Measurements from ENCODE around the gene TAS1R3. TPM values are rescaled to one million over a fixed set of nuclear protein-coding genes. Genes with fewer than 3 reads are reported as not detected.

Gene TAS1R3
- total RNA-seq, 2 donors from 2014 or later, result 0.30 to 0.35 TPM

GRCh38 chr1:1358433-1359271 is 27.6 kb downstream of the TAS1R3 start, which contains the start of gene MXRA8:
Gene MXRA8, minus strand, starts transcription at chr1:1358555. Its CDS starts 51 bp downstream, at chr1:1358504.
- Histone ChIP-seq H3K4me1 (peaks cover 0 to 74% of the 10 kb centered on the region in 2 donors), H3K4me3 (peak within 1 kb of the TSS; percentile 42 to 55), H3K36me3 (peaks cover 8% of the 10 kb centered on the region), H3K9me3 (no peaks in the 10 kb centered on the region), H3K27me3 (peaks cover 6 to 17% of the 10 kb centered on the region in 2 donors), H3K27ac (peak within 1 kb of the TSS; percentile 77 to 88)
- peak; percentile 86 for DNase-seq (ENCODE audit: low spot score)
- TF ChIP-seq CTCF (IDR thresholded peaks at IDR 0.05), result no peak

- H3K27me3 ChIP-seq, result peaks cover 1 to 11% of the 10 kb centered on the region in 2 donors
- no peak for DNase-seq (ENCODE audit: low spot score)
- H3K27ac ChIP-seq, result peak overlapping the region; percentile 77 to 88
- peaks cover 0 to 67% of the 10 kb centered on the region in 2 donors for H3K4me1 ChIP-seq
- H3K9me3 ChIP-seq, result no peaks in the 10 kb centered on the region
- TF ChIP-seq CTCF (IDR thresholded peaks at IDR 0.05), result no peak
- H3K4me3 ChIP-seq, result peak overlapping the region in 1 of 2 donors; percentile 55
- peaks cover 4% of the 10 kb centered on the region for H3K36me3 ChIP-seq
Measured at GRCh38 chr1:1359308-1359663, 28.2 kb downstream of the TAS1R3 start.

GRCh38 chr1:1359664-1360468 is 28.8 kb downstream of the TAS1R3 start:
- Histone ChIP-seq H3K9me3 (no peaks in the 10 kb centered on the region), H3K27me3 (peaks cover 0 to 5% of the 10 kb centered on the region in 2 donors), H3K36me3 (no peaks in the 10 kb centered on the region), H3K4me1 (peaks cover 0 to 62% of the 10 kb centered on the region in 2 donors), H3K27ac (peak overlapping the region; percentile 77 to 88), H3K4me3 (peak overlapping the region in 1 of 2 donors; percentile 55)
- TF ChIP-seq CTCF (IDR thresholded peaks at IDR 0.05), result no peak
- no peak for DNase-seq (ENCODE audit: low spot score)

- H3K36me3 ChIP-seq, result no peaks in the 10 kb centered on the region
- no peaks in the 10 kb centered on the region for H3K9me3 ChIP-seq
- no peak overlapping the region for H3K4me3 ChIP-seq
- DNase-seq (ENCODE audit: low spot score), result peak; percentile 89
- peaks cover 0 to 54% of the 10 kb centered on the region in 2 donors for H3K4me1 ChIP-seq
- peak overlapping the region; percentile 77 to 88 for H3K27ac ChIP-seq
- TF ChIP-seq CTCF (IDR thresholded peaks at IDR 0.05), result no peak
- peaks cover 0 to 4% of the 10 kb centered on the region in 2 donors for H3K27me3 ChIP-seq
Measured at GRCh38 chr1:1360506-1361169, 29.6 kb downstream of the TAS1R3 start.

GRCh38 chr1:1361233-1361981 is 30.3 kb downstream of the TAS1R3 start:
- no peaks in the 10 kb centered on the region for H3K36me3 ChIP-seq
- DNase-seq (ENCODE audit: low spot score), result no peak
- TF ChIP-seq CTCF (IDR thresholded peaks at IDR 0.05), result no peak
- H3K27ac ChIP-seq, result peak overlapping the region; percentile 32 to 88
- no peaks in the 10 kb centered on the region for H3K9me3 ChIP-seq
- H3K27me3 ChIP-seq, result no peaks in the 10 kb centered on the region
- H3K4me3 ChIP-seq, result no peak overlapping the region
- peaks cover 0 to 46% of the 10 kb centered on the region in 2 donors for H3K4me1 ChIP-seq

Data from right atrium auricular region (tissue), 2 donors.